Kidney (tissue), 22 donors: Measurements from ENCODE around the gene STAT5B. TPM values are rescaled to one million over a fixed set of nuclear protein-coding genes. Genes with fewer than 3 reads are reported as not detected.

Source experiments
- DNase-seq, 5 donors: peaks; one replicate each; pipeline ENCODE4 v3.0.0-alpha.2; 2013 to 2020
- FAIRE-seq: peaks from 2 replicates; lab custom pipeline; 2012; peaks lifted over from hg19 to GRCh38; lab: Jason Lieb, UNC
- H3K27ac ChIP-seq, 2 donors: one replicate each; pipeline ENCODE4 v1.7.0; 2013; ENCODE audit warnings: low read depth in 2 of 2, low read length in 2 of 2, inconsistent platforms in 1 of 2
- H3K27me3 ChIP-seq: one replicate; pipeline ENCODE4 v1.7.1; 2013; ENCODE audit warnings: low read length, inconsistent platforms; ENCODE audit not compliant: control insufficient read depth, insufficient read depth
- H3K36me3 ChIP-seq, 3 donors: one replicate each; pipeline versions ENCODE4 v1.7.0 to v1.7.1; 2013; ENCODE audit warnings: low read length in 3 of 3, control low read depth in 1 of 3, inconsistent platforms in 1 of 3; ENCODE audit not compliant: insufficient read depth in 3 of 3, control insufficient read depth in 2 of 3
- H3K4me1 ChIP-seq, 3 donors: one replicate each; pipeline versions ENCODE4 v1.7.0 to v1.7.1; 2013; ENCODE audit warnings: low read length in 3 of 3, inconsistent platforms in 1 of 3, low read depth in 1 of 3; ENCODE audit not compliant: control insufficient read depth in 2 of 3, insufficient read depth in 2 of 3
- H3K4me3 ChIP-seq, 3 donors: one replicate each; pipeline versions ENCODE4 v1.7.0 to v1.8.1; 2013; ENCODE audit warnings: low read length in 3 of 3, control low read depth in 1 of 3, inconsistent platforms in 1 of 3
- H3K9ac ChIP-seq, 3 donors: one replicate each; pipeline versions ENCODE4 v1.7.0 to v1.7.1; 2013; ENCODE audit warnings: low read length in 3 of 3, control low read depth in 1 of 3, inconsistent platforms in 1 of 3
- H3K9me3 ChIP-seq, 3 donors: one replicate each; pipeline versions ENCODE4 v1.7.0 to v1.7.1; 2013; ENCODE audit warnings: low read length in 3 of 3, control low read depth in 1 of 3, inconsistent platforms in 1 of 3; ENCODE audit not compliant: control insufficient read depth in 2 of 3, insufficient read depth in 1 of 3
- CTCF ChIP-seq: IDR thresholded peaks from 3 replicates; pipeline ENCODE4 v1.5.1; 2012; ENCODE audit warnings: mild to moderate bottlenecking, moderate library complexity, borderline replicate concordance; ENCODE audit not compliant: insufficient read depth; ENCODE audit errors: extremely low read depth
- intact Hi-C: fragments of 100-400 bp; cut with DNase I; formaldehyde crosslinking; loops from one replicate; pipeline ENCODE4 v1.11.1; 2022
- long read RNA-seq, 10 donors: library from polyadenylated mRNA in 1 of 10; unstranded in 1 of 10; transcript quantifications; one replicate each; pipeline ENCODE4 v2.0.0 and lab custom pipeline, GENCODE V29; 2021 to 2026
- polyA plus RNA-seq: library from polyadenylated mRNA; stranded (reverse); fragments of 350-450 nt; fragmentation: Illumina TruSeq; extraction: RNeasy Lipid Tissue Mini Kit (QIAGEN cat#74804); gene quantifications from one replicate; pipeline ENCODE4 v1.2.3, GENCODE V29; 2014; ENCODE audit warnings: low read depth, low replicate concordance; ENCODE audit not compliant: insufficient read depth
- total RNA-seq: library from RNA; stranded (reverse); fragmentation: NEBNext Ultra II Directional; extraction: Animal tissue kit (Norgen Biotek cat#: 25700); gene quantifications from one replicate; pipeline ENCODE4 v1.2.1, GENCODE V29; 2021
- donor health status: control.
- donor health status: control.
- donor health status: control.
- donor health status: control.
- donor health status: control.
- donor health status: DM: yes; HTN: yes; CAD: no.
- donor health status: Normal renal cell carcinoma (clear cell type).

The STAT5B gene
- 68.0 TPM for total RNA-seq
- polyA plus RNA-seq, result 20.4 TPM
- long read RNA-seq, donor 1, result 0 reads
- long read RNA-seq, donor 2, full-length matches to known transcripts, result 8 of 8 reads
- long read RNA-seq, donor 2, partial matches to known transcripts, result 0 of 8 reads
- long read RNA-seq, donor 2, other reads (novel, unspliced or antisense), result 0 of 8 reads
- long read RNA-seq, donor 3, full-length matches to known transcripts, result 4 of 4 reads
- long read RNA-seq, donor 3, partial matches to known transcripts, result 0 of 4 reads
- long read RNA-seq, donor 3, other reads (novel, unspliced or antisense), result 0 of 4 reads
- long read RNA-seq, donor 4, full-length matches to known transcripts, result 7 of 7 reads
- long read RNA-seq, donor 4, partial matches to known transcripts, result 0 of 7 reads
- long read RNA-seq, donor 4, other reads (novel, unspliced or antisense), result 0 of 7 reads
- long read RNA-seq, donor 5, result 0 reads
- long read RNA-seq, donor 6, result 0 reads
- long read RNA-seq, donor 7, full-length matches to known transcripts, result 30 of 87 reads
- long read RNA-seq, donor 7, partial matches to known transcripts, result 18 of 87 reads
- long read RNA-seq, donor 7, other reads (novel, unspliced or antisense), result 39 of 87 reads
- long read RNA-seq, donor 8, full-length matches to known transcripts, result 5 of 5 reads
- long read RNA-seq, donor 8, partial matches to known transcripts, result 0 of 5 reads
- long read RNA-seq, donor 8, other reads (novel, unspliced or antisense), result 0 of 5 reads
- long read RNA-seq, donor 9, partial matches to known transcripts, result 0 of 2 reads
- long read RNA-seq, donor 9, other reads (novel, unspliced or antisense), result 0 of 2 reads
- long read RNA-seq, donor 10, full-length matches to known transcripts, result 5 of 5 reads
- long read RNA-seq, donor 10, partial matches to known transcripts, result 0 of 5 reads
- long read RNA-seq, donor 10, other reads (novel, unspliced or antisense), result 0 of 5 reads

- no peaks in the 10 kb centered on the region for H3K27me3 ChIP-seq
- peak within 1 kb of the TSS; percentile 68 to 80 (median 77) for H3K4me3 ChIP-seq
- TF ChIP-seq CTCF, result no peak
- H3K27ac ChIP-seq, result peak within 1 kb of the TSS; percentile 91
- no peaks in the 10 kb centered on the region for H3K9me3 ChIP-seq
- H3K36me3 ChIP-seq, result no peaks in the 10 kb centered on the region
- H3K4me1 ChIP-seq, result peaks cover 0 to 6% (median 3%) of the 10 kb centered on the region in 3 donors
- intact Hi-C loops, result no loop called here
- DNase-seq (peak in 3 of 5 donors; percentile 71 to 88 (median 87)), FAIRE-seq (no peak)
- H3K9ac ChIP-seq, result peak within 1 kb of the TSS; percentile 59 to 90 (median 75)
Observed at GRCh38 chr17:42276359-42276608, at the start of gene STAT5B. STAT5B (minus strand) TSS chr17:42276391; CDS start chr17:42232127, 44,264 bp downstream.

GRCh38 chr17:42325026-42325425 lies 48.8 kb upstream of the STAT5B start:
- Histone ChIP-seq H3K36me3 (peaks cover 5 to 42% (median 28%) of the 10 kb centered on the region in 3 donors), H3K9ac (peak overlapping the region in 1 of 3 donors; percentile 36), H3K4me3 (no peak overlapping the region), H3K9me3 (no peaks in the 10 kb centered on the region), H3K4me1 (peaks cover 0 to 14% (median 7%) of the 10 kb centered on the region in 3 donors), H3K27ac (peak overlapping the region; percentile 18 to 54), H3K27me3 (no peaks in the 10 kb centered on the region)
- no peak for TF ChIP-seq CTCF
- intact Hi-C loops, result no loop called here
- DNase-seq (no peak), FAIRE-seq (no peak)

GRCh38 chr17:42323268-42323773 lies 47.1 kb upstream of the STAT5B start:
- Histone ChIP-seq H3K9ac (no peak overlapping the region), H3K4me3 (no peak overlapping the region), H3K27me3 (no peaks in the 10 kb centered on the region), H3K36me3 (peaks cover 5 to 42% (median 34%) of the 10 kb centered on the region in 3 donors), H3K4me1 (peaks cover 0 to 8% (median 2%) of the 10 kb centered on the region in 3 donors), H3K27ac (no peak overlapping the region), H3K9me3 (no peaks in the 10 kb centered on the region)
- no peak for DNase-seq
- no peak for FAIRE-seq
- no peak for TF ChIP-seq CTCF
- intact Hi-C loops, result no loop called here
